Measurements from ENCODE around the gene NFIC. TPM values are rescaled to one million over a fixed set of nuclear protein-coding genes. Genes with fewer than 3 reads are reported as not detected.

NFIC gene
- total RNA-seq, 1 donor from 2014 or later = 17.8 TPM

- Mint-ChIP-seq H3K9me3 (no peaks in the 10 kb centered on the region), H3K36me3 (no peaks in the 10 kb centered on the region), H3K4me3 (no peak overlapping the region), H3K27me3 (peaks cover 20% of the 10 kb centered on the region), H3K27ac (no peak overlapping the region), H3K4me1 (ENCODE audit: unreplicated experiment) (no peaks in the 10 kb centered on the region)
- TF ChIP-seq CTCF (conservative IDR thresholded peaks at IDR 0.05) = no peak
- DNase-seq (ENCODE audit: extremely low spot score, unreplicated experiment) = no peak
Measured at GRCh38 chr19:3321696-3322095, 44.7 kb upstream of the NFIC start.

GRCh38 chr19:3322199-3322978, 44.0 kb upstream of the NFIC start:
- peaks cover 25% of the 10 kb centered on the region for H3K27me3 Mint-ChIP-seq
- no peak for TF ChIP-seq CTCF (conservative IDR thresholded peaks at IDR 0.05)
- no peak for DNase-seq (ENCODE audit: extremely low spot score, unreplicated experiment)
- H3K9me3 Mint-ChIP-seq = no peaks in the 10 kb centered on the region
- no peak overlapping the region for H3K27ac Mint-ChIP-seq
- H3K4me3 Mint-ChIP-seq = no peak overlapping the region
- H3K4me1 Mint-ChIP-seq (ENCODE audit: unreplicated experiment) = no peaks in the 10 kb centered on the region
- H3K36me3 Mint-ChIP-seq = no peaks in the 10 kb centered on the region

GRCh38 chr19:3323026-3323425, 43.4 kb upstream of the NFIC start:
- no peak for TF ChIP-seq CTCF (conservative IDR thresholded peaks at IDR 0.05)
- H3K27ac Mint-ChIP-seq = no peak overlapping the region
- H3K4me3 Mint-ChIP-seq = no peak overlapping the region
- H3K4me1 Mint-ChIP-seq (ENCODE audit: unreplicated experiment) = no peaks in the 10 kb centered on the region
- no peaks in the 10 kb centered on the region for H3K36me3 Mint-ChIP-seq
- DNase-seq (ENCODE audit: extremely low spot score, unreplicated experiment) = no peak
- no peaks in the 10 kb centered on the region for H3K9me3 Mint-ChIP-seq
- peaks cover 25% of the 10 kb centered on the region for H3K27me3 Mint-ChIP-seq

- Mint-ChIP-seq H3K27me3 (peaks cover 30% of the 10 kb centered on the region), H3K4me1 (ENCODE audit: unreplicated experiment) (no peaks in the 10 kb centered on the region), H3K27ac (no peak overlapping the region), H3K9me3 (no peaks in the 10 kb centered on the region), H3K36me3 (no peaks in the 10 kb centered on the region), H3K4me3 (no peak overlapping the region)
- DNase-seq (ENCODE audit: extremely low spot score, unreplicated experiment) = no peak
- TF ChIP-seq CTCF (conservative IDR thresholded peaks at IDR 0.05) = no peak
Measured at GRCh38 chr19:3323658-3324057, 42.7 kb upstream of the NFIC start.

- Mint-ChIP-seq H3K4me3 (no peak overlapping the region), H3K27me3 (peaks cover 36% of the 10 kb centered on the region), H3K4me1 (ENCODE audit: unreplicated experiment) (no peaks in the 10 kb centered on the region), H3K27ac (no peak overlapping the region), H3K9me3 (no peaks in the 10 kb centered on the region), H3K36me3 (no peaks in the 10 kb centered on the region)
- no peak for DNase-seq (ENCODE audit: extremely low spot score, unreplicated experiment)
- TF ChIP-seq CTCF (conservative IDR thresholded peaks at IDR 0.05) = peak; percentile 78
Measured at GRCh38 chr19:3324405-3324856, 42.0 kb upstream of the NFIC start.
